T-helper 9 cell (primary cell): ENCODE data around the gene EPX.

Source experiments
- DNase-seq: peaks from one replicate; pipeline ENCODE4 v3.0.0-alpha.2; 2020

Gene EPX

GRCh38 chr17:58228679-58229078, 36.2 kb downstream of the EPX start:
- no peak for DNase-seq

GRCh38 chr17:58229384-58229783, 36.9 kb downstream of the EPX start:
- DNase-seq: no peak

- no peak for DNase-seq
Measured at GRCh38 chr17:58229881-58230280, 37.4 kb downstream of the EPX start.

DNA sequence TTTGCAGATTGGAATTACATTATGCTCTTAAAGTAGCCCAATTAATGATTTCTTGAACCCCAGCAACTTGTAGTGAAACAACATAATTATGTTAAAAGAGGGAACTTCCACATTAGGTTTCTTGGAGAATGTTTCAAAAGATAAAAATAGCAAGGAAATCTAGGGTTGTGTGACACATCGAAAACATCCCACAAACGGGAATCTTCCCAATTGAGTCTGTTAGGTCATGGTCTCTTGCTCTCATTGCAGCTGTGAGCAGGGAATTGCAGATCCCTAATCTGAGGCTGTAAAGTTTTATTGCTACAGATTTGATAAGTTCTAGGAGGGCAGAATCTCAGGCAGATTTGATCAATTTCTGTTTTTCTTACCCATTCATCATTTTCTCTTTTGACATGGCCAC, 39.1 kb downstream of the EPX start:
- no peak for DNase-seq

DNA sequence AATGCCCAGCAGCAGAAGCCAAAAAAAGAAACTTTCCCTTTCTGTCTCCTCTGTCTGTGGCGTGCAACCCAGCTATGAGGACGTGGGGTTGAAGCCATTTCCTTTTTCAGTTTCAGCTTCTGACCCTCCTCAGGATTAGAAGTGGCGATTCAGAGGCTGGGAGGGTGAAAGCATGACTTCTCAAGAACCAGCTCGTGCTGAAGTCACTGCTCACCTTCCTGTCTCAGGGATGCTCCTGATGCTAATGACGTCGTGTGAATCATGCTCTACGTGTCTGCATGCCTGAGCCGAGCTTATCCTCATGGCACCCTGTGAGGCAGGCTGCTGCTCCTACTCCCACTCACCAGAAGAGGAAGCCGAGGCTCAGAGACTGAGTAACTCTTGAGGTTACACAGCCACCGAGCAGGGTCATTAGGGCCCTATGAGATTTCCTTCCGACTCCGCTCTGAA, 40.2 kb downstream of the EPX start:
- DNase-seq: no peak

GRCh38 chr17:58233543-58233942, 41.0 kb downstream of the EPX start:
- no peak for DNase-seq

- no peak for DNase-seq
Measured at GRCh38 chr17:58234512-58234911, 42.0 kb downstream of the EPX start.

DNA sequence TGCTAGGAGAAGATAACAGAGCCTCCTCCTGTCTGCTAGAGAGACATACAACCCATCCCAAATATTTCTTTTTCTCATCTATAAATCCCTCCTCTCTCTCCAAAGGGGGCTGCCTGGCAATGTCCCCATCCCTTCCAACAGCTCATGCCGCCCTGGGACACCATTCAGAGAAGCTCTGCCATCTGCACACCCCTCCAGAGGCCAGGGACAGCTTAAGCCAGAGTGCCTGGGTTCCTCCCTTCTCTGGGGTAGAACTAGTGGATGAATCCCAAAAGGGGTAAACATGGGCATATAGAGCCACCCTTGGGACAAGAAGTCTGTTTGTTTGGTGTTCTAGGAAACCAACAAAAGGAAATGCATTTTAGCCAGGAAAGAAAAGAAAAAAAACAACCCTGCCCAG, 43.3 kb downstream of the EPX start:
- DNase-seq: no peak

DNA sequence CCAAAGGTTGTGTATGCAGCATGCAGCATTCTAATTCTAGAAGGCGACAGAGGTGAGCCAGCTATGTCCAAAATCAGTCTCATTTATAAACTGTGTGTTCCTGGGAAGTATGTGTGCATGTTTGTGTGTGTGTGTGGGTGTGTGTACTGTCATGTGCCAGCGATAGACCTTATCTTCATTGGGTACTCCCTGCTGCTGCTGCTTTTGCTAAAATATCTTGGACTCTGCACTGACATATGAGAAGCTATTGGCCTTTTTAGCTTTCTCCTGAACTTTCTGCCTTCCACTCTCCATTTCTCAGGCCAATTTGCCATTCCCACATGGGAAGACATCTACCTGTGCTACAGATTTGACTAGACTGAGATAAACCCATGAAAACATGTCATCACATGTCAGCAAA, 43.9 kb downstream of the EPX start:
- no peak for DNase-seq

DNA sequence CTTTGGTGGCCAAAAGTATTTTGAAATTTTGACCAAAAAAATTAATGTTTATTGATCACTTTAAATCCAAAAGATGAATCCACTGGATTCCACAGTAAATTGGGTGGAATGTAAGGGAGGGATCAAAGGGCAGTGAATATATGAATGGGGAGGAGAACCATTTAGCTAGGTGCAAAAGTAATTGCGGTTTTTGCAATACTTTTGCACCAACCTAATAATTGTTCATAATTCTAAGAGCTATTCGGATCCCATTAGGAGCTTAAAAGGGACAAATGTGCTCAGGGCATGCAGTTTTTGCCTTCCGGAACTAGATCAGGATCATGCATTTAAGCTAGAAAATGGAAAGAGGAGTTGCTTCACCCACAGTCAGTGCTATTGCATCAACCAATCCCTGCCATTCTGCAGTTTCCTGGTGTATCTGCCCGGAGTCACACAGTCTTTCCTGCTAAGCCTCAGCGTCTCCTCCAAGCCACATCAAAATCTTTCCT, 45.7 kb downstream of the EPX start, which contains the start of gene LPO:
Gene LPO (plus strand): TSS at position 438 of the 488 bp plus-strand sequence. CDS start 4,396 bp downstream, outside the sequence.
- no peak for DNase-seq

GRCh38 chr17:58239987-58240386, 47.5 kb downstream of the EPX start:
- no peak for DNase-seq

DNA sequence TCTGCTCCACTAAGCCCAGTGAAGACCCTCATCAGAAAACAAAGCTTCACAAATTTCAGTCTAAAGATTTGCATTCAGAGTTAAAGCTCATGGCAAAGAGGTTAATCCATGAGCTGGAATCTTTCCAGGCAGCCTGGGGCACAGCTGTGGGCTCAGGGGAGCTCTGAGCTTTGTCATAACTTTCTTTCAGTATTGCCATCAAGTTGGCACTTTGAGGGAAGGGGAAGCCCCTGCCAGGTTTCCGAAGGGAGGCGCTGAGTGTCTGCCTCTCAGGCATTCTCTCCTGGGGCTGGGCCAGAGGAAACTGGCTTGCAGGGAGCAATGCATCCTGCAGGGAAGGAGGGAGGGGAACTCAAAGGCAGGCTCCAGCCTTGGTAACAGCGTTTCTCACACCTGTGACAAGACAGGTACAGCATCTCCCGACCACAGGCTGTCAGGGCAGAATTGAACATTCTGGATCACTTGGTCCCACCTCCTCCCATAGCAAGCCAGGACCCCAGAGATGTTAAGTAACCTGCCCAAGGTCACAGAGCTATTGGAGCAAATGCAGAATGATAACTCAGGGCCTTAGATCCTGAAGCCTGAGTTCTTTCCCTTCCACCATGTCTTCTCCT, 49.8 kb downstream of the EPX start:
- no peak for DNase-seq

- no peak for DNase-seq
Measured at GRCh38 chr17:58244963-58245362, 52.4 kb downstream of the EPX start.

GRCh38 chr17:58245428-58246103, 53.0 kb downstream of the EPX start:
- no peak for DNase-seq

- no peak for DNase-seq
Measured at GRCh38 chr17:58246104-58246740, 53.7 kb downstream of the EPX start.

DNA sequence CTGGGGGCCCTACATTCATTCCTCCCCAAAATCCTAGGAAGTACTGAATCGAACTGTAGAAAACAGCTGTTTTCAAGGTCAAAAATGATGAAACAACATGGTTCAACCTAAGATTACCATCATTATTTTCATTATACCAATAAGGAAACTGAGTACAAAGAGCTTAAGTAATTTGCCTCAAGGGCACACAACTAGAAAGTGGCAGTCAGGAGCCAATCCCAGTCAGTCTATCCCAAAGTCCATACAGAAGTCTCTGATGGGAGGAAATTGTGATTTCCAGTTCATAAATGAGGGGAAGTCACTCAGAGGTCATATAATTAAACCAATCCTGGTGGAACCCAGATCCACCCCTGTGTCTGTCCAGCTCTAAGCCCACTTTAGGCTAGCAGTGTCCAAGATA, 54.3 kb downstream of the EPX start:
- no peak for DNase-seq

DNA sequence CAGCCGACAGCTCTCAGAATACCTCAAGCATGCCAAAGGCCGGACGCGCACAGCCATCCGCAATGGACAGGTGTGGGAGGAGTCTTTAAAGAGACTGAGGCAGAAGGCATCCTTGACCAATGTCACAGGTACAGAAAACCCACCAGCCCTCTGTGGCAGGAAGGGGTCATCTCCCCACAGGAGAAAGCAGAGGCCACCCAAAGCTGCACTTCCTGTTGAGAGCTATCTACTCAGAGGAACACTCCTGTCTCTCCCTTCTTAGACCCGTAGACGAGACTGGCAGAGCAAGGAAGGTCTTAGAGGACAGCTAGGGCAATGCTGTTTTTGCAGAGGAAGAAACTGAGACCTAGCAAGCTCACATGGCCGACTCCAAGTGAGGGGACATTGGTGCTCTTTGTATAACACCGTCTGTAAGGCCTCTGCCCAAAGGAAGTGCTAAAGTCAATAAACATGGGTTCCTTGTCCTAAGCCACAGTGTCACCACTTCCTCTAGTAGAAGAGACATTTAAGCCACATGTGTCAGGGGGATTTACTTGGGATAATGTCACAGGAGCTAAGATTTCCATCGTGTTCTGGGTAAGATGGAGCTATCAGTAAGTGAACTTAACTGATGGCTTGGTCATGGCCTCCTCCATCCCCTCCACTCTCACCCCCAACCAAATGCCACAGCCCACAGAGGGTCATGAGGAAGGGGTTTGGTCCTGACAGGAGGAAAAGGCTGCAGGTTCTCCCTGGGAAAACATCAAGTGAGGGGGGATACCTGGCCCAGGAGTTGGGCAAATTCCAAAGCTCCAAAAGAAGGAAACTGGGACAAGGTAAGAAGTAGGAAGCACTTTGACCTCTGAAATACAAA, 55.2 kb downstream of the EPX start:
- DNase-seq: no peak

DNA sequence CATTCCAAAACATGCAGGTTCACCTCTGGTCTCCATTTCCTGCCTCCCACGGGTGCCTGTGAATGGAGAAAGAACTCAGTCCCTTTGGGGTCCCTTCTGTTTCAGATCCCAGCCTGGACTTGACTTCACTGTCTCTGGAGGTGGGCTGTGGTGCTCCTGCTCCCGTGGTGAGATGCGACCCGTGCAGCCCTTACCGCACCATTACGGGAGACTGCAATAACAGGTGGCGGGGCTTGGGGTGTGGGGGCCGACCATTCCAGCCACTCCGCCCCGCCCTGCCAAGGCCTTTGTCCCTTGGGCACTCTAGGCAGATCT, 56.4 kb downstream of the EPX start:
- DNase-seq: no peak

DNA sequence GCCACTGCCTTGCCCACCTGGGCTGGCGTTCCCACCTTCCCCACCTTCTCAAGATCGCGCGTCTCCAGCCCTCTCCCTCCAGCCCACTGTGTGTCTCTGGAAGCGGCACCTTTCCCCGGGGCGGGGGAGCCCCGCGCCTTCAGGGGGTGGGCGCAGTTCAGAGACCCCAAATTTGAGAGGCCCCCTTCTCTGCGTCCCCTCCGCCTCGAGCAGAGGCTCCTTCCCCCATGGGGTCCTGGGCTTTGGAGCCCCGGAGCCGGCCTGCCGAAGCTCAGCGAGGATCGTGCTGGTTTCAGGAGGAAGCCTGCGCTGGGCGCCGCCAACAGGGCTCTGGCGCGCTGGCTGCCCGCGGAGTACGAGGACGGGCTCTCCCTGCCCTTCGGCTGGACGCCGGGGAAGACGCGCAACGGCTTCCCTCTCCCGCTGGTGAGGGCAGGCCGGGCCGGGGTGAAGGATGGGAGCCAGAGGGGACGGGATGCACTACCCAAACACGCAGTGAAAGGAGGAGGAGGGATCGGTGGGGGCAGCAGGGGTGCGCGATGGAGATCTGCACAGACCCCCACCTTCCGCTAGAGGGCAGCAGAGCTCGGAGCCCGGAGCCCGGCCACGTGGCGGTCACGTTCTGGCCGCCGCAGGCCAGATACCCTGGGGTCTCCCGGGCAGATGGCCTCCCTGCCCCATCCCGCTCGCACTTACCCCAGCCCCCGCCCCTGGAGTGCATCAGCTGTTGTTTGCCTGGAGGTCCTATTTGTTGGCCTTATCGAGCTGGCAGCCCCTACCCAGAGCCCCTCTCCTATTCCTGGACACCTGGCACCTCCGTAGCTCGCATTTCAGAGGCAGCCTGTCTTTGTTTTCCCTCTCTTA, 57.0 kb downstream of the EPX start:
- peak; percentile 71 for DNase-seq

GRCh38 chr17:58250344-58251011, 58.0 kb downstream of the EPX start:
- no peak for DNase-seq

DNA sequence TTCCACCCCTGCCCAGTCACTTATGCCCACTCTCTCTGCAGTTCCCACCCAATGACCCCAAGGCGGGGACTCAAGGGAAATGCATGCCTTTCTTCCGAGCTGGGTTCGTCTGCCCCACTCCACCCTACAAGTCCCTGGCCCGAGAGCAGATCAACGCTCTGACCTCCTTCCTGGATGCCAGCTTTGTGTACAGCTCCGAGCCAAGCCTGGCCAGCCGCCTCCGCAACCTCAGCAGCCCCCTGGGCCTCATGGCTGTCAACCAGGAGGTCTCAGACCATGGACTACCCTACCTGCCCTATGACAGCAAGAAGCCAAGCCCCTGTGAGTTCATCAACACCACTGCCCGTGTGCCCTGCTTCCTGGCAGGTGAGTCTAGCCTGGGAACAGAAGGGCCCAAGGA, 59.6 kb downstream of the EPX start:
- DNase-seq: no peak

DNA sequence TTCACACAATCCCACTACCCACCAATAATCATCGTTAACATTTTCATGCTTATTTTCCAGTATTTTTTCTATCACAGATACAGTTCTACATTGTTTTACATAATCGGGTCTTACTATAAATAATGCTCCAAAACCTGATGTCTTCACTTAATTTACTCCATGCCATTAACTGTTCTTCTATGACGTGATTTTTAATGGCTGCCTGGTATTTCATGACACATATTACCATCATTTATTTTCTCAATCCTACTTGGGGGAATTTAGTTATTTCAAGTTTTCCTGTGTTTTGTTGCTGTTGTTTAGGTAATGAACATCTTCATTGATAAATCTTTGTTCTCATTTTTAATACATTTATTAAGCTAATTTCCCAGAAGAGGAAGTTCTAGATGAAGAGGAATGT, 60.6 kb downstream of the EPX start:
- DNase-seq: no peak
